WTC11 (cell line): ENCODE measurements around the gene RFLNA. TPM values are rescaled to one million over a fixed set of nuclear protein-coding genes. Genes with fewer than 3 reads are reported as not detected.

Source experiments
- ATAC-seq: fragments of 200-7000 bp; cut with Tn5 transposase; 2 replicates; pipeline ENCODE4 v1.10.0; 2021; ENCODE audit warnings: mild to moderate bottlenecking, moderate library complexity
- CTCF ChIA-PET: fragments of 300-600 bp; sonication (Branson Sonifier 250); formaldehyde crosslinking; loops from one replicate; lab custom pipeline; 2021; ENCODE audit warnings: antibody characterized with exemption; lab: Charles Lee
- POLR2A ChIA-PET: fragments of 350-600 bp; sonication (Branson Sonifier 250); formaldehyde crosslinking; loops from one replicate; lab custom pipeline; 2021; ENCODE audit warnings: antibody characterized with exemption; lab: Charles Lee
- DNase-seq: peaks from one replicate; pipeline ENCODE4 v3.0.0; 2021; ENCODE audit warnings: low spot score
- H3K27ac Mint-ChIP-seq: 2 replicates; pipeline ENCODE4 v1.8.0; 2021; ENCODE audit warnings: mixed read lengths
- H3K27me3 Mint-ChIP-seq: 2 replicates; pipeline ENCODE4 v1.8.0; 2021; ENCODE audit warnings: low read depth, mild to moderate bottlenecking, moderate library complexity, mixed read lengths
- H3K36me3 Mint-ChIP-seq: 2 replicates; pipeline ENCODE4 v1.8.0; 2021; ENCODE audit warnings: mixed read lengths
- H3K4me1 Mint-ChIP-seq: 2 replicates; pipeline ENCODE4 v1.8.0; 2022; ENCODE audit warnings: mixed read lengths
- H3K4me3 Mint-ChIP-seq: 2 replicates; pipeline ENCODE4 v1.8.0; 2021; ENCODE audit warnings: mild to moderate bottlenecking, moderate library complexity, mixed read lengths
- H3K9me3 Mint-ChIP-seq: 2 replicates; pipeline ENCODE4 v1.8.0; 2021; ENCODE audit warnings: mixed read lengths
- ATF3 ChIP-seq: sonication (generic); formaldehyde crosslinking; conservative IDR thresholded peaks from 2 replicates; pipeline ENCODE4 v1.8.1; 2022; ENCODE audit warnings: mild to moderate bottlenecking, missing genetic modification reagents
- EMX1 ChIP-seq: fragments of 250-450 bp; sonication (Bioruptor Pico); IDR thresholded peaks from 2 replicates; pipeline ENCODE4 v1.8.0; 2021; ENCODE audit warnings: mild to moderate bottlenecking
- ETV6 ChIP-seq: sonication (generic); formaldehyde crosslinking; IDR thresholded peaks from 2 replicates; pipeline ENCODE4 v1.8.1; 2022; ENCODE audit warnings: mild to moderate bottlenecking, missing genetic modification reagents
- GTF2I ChIP-seq: fragments of 250-450 bp; sonication (Bioruptor Pico); conservative IDR thresholded peaks from 2 replicates; pipeline ENCODE4 v1.4.0; 2021; ENCODE audit warnings: mild to moderate bottlenecking
- NFYB ChIP-seq: sonication (generic); formaldehyde crosslinking; conservative IDR thresholded peaks from 2 replicates; pipeline ENCODE4 v1.8.0; 2022; ENCODE audit warnings: low read depth, missing genetic modification reagents
- NR3C1 ChIP-seq: sonication (generic); formaldehyde crosslinking; conservative IDR thresholded peaks from 2 replicates; pipeline ENCODE4 v1.8.1; 2023; ENCODE audit warnings: low read depth, mild to moderate bottlenecking, missing genetic modification reagents
- ZNF138 ChIP-seq: sonication (generic); formaldehyde crosslinking; conservative IDR thresholded peaks from 2 replicates; pipeline ENCODE4 v1.8.1; 2022; ENCODE audit warnings: mild to moderate bottlenecking, moderate library complexity, missing genetic modification reagents
- ZNF232 ChIP-seq: sonication (generic); formaldehyde crosslinking; IDR thresholded peaks from 2 replicates; pipeline ENCODE4 v1.8.0; 2022; ENCODE audit warnings: mild to moderate bottlenecking, missing genetic modification reagents
- ZNF532 ChIP-seq: fragments of 250-450 bp; sonication (Bioruptor Pico); IDR thresholded peaks from 2 replicates; pipeline ENCODE4 v1.9.0; 2021; ENCODE audit warnings: mild to moderate bottlenecking, borderline replicate concordance
- ZNF671 ChIP-seq: fragments of 250-450 bp; sonication (Bioruptor Pico); IDR thresholded peaks from 2 replicates; pipeline ENCODE4 v1.8.0; 2021; ENCODE audit warnings: mild to moderate bottlenecking
- total RNA-seq: library from RNA; stranded (reverse); gene quantifications from 3 replicates; pipeline ENCODE4 v1.2.3, GENCODE V29; 2021
- TF ChIP-seq, protein P1 (sequence below): fragments of 250-450 bp; sonication (Bioruptor Pico); IDR thresholded peaks from 2 replicates; pipeline ENCODE4 v1.9.0; 2021; ENCODE audit warnings: mild to moderate bottlenecking
- TF ChIP-seq, protein P2 (sequence below): fragments of 250-450 bp; sonication (Bioruptor Pico); IDR thresholded peaks from 2 replicates; pipeline ENCODE4 v1.8.0; 2021; ENCODE audit warnings: mild to moderate bottlenecking
- TF ChIP-seq, protein P3 (sequence below): fragments of 250-450 bp; sonication (Bioruptor Pico); IDR thresholded peaks from 2 replicates; pipeline ENCODE4 v1.9.0; 2021; ENCODE audit warnings: mild to moderate bottlenecking
- TF ChIP-seq, protein P4 (sequence below): sonication (generic); formaldehyde crosslinking; IDR thresholded peaks from 2 replicates; pipeline ENCODE4 v1.8.0; 2022; ENCODE audit warnings: missing genetic modification reagents
- TF ChIP-seq, protein P5 (sequence below): fragments of 250-450 bp; sonication (Bioruptor Pico); conservative IDR thresholded peaks from 2 replicates; pipeline ENCODE4 v1.9.0; 2021; ENCODE audit warnings: mild to moderate bottlenecking

The RFLNA gene
- total RNA-seq, 1 experiment from 2014 or later = 6.3 TPM

GRCh38 chr12:124298685-124299410 lies 4.0 kb downstream of the RFLNA start:
- Mint-ChIP-seq H3K27ac (0 out of 2 replicates have a peak overlapping the region, but pooled peaks have one; percentile 32), H3K4me3 (no peak overlapping the region), H3K4me1 (peaks cover 28% of the 10 kb centered on the region), H3K36me3 (no peaks in the 10 kb centered on the region), H3K27me3 (peaks cover 26% of the 10 kb centered on the region), H3K9me3 (no peaks in the 10 kb centered on the region)
- POLR2A ChIA-PET = no interaction called here
- DNase-seq = no peak
- TF ChIP-seq GTF2I (CRISPR knock-in tag) = peak; percentile 68; the same call in 1 of the 2 replicates
- no peak for TF ChIP-seq ETV6 (CRISPR knock-in tag)
- no peak for ATAC-seq
- CTCF ChIA-PET = interaction anchor here (1.1 to 2.7 kb wide), 5 partner anchors 19 to 360 kb away, joined by 4 to 8 read pairs (median 4); no protein-coding TSS in a partner anchor

DNA sequence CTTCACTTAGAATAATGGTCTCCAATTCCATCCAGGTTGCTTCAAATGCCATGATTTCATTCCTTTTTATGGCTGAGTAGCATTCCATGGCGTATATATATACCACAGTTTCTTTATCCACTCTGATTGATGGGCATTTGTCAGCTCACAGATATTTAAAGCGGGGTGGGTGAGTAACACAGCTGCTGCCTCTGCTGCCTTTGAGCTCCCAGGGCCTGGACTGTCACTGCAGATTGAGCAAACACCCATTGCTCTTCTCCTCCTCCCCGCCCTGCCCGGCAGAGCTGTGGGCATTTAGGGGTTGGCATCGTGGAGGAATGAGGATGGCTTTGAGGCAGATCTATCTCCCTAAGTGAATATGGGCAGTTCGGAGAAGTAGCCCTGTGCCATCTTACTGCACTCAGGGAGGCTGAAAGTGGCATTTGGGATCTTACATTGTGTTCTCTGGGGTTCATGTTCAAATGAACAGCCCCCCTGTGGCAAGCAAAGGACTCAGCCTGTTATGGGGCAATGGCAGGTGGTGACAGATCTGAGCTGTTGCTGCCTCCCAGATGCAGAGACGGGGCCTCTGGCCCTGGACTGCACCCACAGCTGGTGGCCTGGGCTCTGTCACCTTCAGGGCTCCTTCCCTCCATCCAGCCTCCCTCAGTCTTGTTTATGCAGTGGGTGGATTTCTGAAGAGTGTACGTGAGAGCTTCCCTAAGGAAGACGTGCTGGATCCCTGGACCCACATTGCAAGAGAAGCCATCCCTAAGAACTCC lies 4.9 kb downstream of the RFLNA start:
- POLR2A ChIA-PET = no interaction called here
- DNase-seq (no peak), ATAC-seq (no peak)
- CTCF ChIA-PET = interaction anchor here (1.4 to 1.5 kb wide), 2 partner anchors 11 to 246 kb away, joined by 3 to 8 read pairs; no protein-coding TSS in a partner anchor
- no peak overlapping the region for H3K27ac Mint-ChIP-seq
- no peak overlapping the region for H3K4me3 Mint-ChIP-seq
- H3K36me3 Mint-ChIP-seq = no peaks in the 10 kb centered on the region
- peaks cover 19% of the 10 kb centered on the region for H3K4me1 Mint-ChIP-seq
- no peaks in the 10 kb centered on the region for H3K9me3 Mint-ChIP-seq
- H3K27me3 Mint-ChIP-seq = peaks cover 17% of the 10 kb centered on the region
- TF ChIP-seq, protein P1, sequence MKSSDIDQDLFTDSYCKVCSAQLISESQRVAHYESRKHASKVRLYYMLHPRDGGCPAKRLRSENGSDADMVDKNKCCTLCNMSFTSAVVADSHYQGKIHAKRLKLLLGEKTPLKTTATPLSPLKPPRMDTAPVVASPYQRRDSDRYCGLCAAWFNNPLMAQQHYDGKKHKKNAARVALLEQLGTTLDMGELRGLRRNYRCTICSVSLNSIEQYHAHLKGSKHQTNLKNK (CRISPR knock-in tag) = no peak
- TF ChIP-seq ZNF232 (no peak), EMX1 (no peak), NR3C1 (no peak), ZNF138 (CRISPR knock-in tag) (no peak), ZNF671 (CRISPR knock-in tag) (no peak), NFYB (CRISPR knock-in tag) (no peak), ZNF532 (no peak), ATF3 (no peak)
- TF ChIP-seq, protein P2, sequence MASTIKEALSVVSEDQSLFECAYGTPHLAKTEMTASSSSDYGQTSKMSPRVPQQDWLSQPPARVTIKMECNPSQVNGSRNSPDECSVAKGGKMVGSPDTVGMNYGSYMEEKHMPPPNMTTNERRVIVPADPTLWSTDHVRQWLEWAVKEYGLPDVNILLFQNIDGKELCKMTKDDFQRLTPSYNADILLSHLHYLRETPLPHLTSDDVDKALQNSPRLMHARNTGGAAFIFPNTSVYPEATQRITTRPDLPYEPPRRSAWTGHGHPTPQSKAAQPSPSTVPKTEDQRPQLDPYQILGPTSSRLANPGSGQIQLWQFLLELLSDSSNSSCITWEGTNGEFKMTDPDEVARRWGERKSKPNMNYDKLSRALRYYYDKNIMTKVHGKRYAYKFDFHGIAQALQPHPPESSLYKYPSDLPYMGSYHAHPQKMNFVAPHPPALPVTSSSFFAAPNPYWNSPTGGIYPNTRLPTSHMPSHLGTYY (CRISPR knock-in tag) = no peak
- TF ChIP-seq, protein P3, sequence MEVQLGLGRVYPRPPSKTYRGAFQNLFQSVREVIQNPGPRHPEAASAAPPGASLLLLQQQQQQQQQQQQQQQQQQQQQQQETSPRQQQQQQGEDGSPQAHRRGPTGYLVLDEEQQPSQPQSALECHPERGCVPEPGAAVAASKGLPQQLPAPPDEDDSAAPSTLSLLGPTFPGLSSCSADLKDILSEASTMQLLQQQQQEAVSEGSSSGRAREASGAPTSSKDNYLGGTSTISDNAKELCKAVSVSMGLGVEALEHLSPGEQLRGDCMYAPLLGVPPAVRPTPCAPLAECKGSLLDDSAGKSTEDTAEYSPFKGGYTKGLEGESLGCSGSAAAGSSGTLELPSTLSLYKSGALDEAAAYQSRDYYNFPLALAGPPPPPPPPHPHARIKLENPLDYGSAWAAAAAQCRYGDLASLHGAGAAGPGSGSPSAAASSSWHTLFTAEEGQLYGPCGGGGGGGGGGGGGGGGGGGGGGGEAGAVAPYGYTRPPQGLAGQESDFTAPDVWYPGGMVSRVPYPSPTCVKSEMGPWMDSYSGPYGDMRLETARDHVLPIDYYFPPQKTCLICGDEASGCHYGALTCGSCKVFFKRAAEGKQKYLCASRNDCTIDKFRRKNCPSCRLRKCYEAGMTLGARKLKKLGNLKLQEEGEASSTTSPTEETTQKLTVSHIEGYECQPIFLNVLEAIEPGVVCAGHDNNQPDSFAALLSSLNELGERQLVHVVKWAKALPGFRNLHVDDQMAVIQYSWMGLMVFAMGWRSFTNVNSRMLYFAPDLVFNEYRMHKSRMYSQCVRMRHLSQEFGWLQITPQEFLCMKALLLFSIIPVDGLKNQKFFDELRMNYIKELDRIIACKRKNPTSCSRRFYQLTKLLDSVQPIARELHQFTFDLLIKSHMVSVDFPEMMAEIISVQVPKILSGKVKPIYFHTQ (CRISPR knock-in tag) = no peak
- TF ChIP-seq, protein P4, sequence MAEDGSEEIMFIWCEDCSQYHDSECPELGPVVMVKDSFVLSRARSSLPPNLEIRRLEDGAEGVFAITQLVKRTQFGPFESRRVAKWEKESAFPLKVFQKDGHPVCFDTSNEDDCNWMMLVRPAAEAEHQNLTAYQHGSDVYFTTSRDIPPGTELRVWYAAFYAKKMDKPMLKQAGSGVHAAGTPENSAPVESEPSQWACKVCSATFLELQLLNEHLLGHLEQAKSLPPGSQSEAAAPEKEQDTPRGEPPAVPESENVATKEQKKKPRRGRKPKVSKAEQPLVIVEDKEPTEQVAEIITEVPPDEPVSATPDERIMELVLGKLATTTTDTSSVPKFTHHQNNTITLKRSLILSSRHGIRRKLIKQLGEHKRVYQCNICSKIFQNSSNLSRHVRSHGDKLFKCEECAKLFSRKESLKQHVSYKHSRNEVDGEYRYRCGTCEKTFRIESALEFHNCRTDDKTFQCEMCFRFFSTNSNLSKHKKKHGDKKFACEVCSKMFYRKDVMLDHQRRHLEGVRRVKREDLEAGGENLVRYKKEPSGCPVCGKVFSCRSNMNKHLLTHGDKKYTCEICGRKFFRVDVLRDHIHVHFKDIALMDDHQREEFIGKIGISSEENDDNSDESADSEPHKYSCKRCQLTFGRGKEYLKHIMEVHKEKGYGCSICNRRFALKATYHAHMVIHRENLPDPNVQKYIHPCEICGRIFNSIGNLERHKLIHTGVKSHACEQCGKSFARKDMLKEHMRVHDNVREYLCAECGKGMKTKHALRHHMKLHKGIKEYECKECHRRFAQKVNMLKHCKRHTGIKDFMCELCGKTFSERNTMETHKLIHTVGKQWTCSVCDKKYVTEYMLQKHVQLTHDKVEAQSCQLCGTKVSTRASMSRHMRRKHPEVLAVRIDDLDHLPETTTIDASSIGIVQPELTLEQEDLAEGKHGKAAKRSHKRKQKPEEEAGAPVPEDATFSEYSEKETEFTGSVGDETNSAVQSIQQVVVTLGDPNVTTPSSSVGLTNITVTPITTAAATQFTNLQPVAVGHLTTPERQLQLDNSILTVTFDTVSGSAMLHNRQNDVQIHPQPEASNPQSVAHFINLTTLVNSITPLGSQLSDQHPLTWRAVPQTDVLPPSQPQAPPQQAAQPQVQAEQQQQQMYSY = no peak
- TF ChIP-seq, protein P5, sequence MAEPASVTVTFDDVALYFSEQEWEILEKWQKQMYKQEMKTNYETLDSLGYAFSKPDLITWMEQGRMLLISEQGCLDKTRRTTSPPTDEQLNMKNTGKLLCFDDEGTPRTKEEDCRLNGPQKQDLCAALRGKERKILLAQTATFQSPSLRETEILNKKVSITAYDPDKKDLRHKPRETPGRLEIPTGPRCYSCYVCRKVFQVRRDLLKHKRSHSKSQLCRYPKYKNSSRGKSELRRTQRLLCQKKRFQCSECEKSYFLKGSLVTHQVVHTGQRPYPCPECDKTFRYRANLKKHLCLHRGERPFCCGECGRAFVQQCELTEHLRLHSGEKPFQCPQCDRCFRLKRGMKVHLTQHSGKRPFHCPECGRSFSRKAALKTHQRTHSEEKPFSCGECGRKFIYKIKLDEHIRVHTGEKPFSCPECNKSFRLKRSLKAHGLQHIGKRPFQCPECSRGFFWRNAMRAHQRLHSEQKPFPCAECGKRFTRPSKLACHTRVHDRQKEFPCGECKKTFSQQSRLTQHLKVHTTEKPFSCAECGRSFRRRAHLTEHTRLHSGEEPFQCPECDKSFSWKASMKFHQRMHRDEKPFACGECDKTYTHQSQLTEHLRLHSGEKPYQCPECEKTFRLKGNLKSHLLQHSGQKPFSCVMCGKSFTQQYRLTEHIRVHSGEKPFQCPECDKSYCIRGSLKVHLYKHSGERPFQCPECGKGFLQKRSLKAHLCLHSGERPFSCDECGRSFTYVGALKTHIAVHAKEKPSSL (CRISPR knock-in tag) = no peak
